Chondrocyte (in vitro differentiated cells): Measurements from ENCODE around the gene ADH1A. TPM values are rescaled to one million over a fixed set of nuclear protein-coding genes. Genes with fewer than 3 reads are reported as not detected.

Experiments used
- DNase-seq: peaks from one replicate; pipeline ENCODE4 v3.0.0; 2021; ENCODE audit warnings: mixed read lengths, low spot score
- H3K27ac Mint-ChIP-seq: one replicate; pipeline ENCODE4 v1.8.0; 2021; ENCODE audit warnings: mild to moderate bottlenecking, moderate library complexity, mixed read lengths; ENCODE audit not compliant: unreplicated experiment
- H3K27me3 Mint-ChIP-seq: 2 replicates; pipeline ENCODE4 v1.8.0; 2021; ENCODE audit warnings: low read depth, mixed read lengths
- H3K36me3 Mint-ChIP-seq: 2 replicates; pipeline ENCODE4 v1.8.0; 2021; ENCODE audit warnings: low read depth, mixed read lengths
- H3K4me1 Mint-ChIP-seq: 2 replicates; pipeline ENCODE4 v1.8.0; 2021; ENCODE audit warnings: low read depth, mild to moderate bottlenecking, mixed read lengths
- H3K4me3 Mint-ChIP-seq: one replicate; pipeline ENCODE4 v1.8.0; 2021; ENCODE audit warnings: mild to moderate bottlenecking, moderate library complexity, mixed read lengths; ENCODE audit not compliant: unreplicated experiment
- H3K9me3 Mint-ChIP-seq: 2 replicates; pipeline ENCODE4 v1.8.0; 2021; ENCODE audit warnings: low read depth, mixed read lengths
- total RNA-seq: library from RNA; stranded (reverse); gene quantifications from 3 replicates; pipeline ENCODE4 v1.2.1, GENCODE V29; 2021
- TF ChIP-seq, protein P1 (sequence below): fragments of 200-600 bp; sonication (generic); IDR thresholded peaks from 2 replicates; pipeline ENCODE4 v1.5.0; 2021; ENCODE audit warnings: antibody characterized with exemption, mild to moderate bottlenecking, moderate library complexity

ADH1A gene
- total RNA-seq, 1 donor from 2014 or later: not detected

DNA sequence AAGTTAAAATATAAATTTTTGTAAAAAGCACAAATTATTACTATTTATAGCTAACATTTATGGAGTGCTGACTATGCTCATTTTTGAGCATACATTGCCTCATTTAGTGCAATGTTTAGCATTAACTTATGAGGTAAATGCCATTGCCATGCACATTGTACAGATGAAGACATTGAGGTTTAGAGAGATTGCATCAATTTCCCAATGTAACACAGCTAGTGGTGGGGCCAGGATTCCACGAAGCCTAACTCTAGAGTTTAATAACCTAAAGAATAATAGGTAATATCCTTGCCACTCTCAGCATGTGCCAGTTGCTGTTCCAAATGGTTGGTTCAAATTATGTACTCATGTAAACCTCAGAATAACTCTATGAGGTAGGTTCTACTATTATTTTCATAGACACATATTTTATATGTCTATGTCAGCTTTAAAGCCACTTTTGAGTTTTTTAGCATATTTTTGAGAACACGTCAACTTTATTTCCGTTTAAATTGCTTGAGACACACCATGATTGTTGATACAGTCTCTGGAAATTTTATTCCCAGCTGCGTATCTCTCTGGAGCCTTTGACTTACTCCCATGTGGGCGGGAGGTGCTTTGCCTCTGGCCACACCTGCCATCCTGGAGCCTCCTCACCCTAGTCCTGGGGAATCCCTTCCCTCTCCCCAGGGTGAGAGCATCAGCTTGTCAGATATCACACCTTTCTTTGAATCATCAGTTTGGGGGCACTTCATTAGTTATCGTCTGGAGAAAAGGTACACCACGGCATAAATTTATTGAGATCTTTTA, 10.8 kb upstream of the ADH1A start:
- no peak overlapping the region for H3K4me3 Mint-ChIP-seq
- H3K27me3 Mint-ChIP-seq: no peaks in the 10 kb centered on the region
- H3K9me3 Mint-ChIP-seq: peaks cover 31% of the 10 kb centered on the region
- TF ChIP-seq, protein P1, sequence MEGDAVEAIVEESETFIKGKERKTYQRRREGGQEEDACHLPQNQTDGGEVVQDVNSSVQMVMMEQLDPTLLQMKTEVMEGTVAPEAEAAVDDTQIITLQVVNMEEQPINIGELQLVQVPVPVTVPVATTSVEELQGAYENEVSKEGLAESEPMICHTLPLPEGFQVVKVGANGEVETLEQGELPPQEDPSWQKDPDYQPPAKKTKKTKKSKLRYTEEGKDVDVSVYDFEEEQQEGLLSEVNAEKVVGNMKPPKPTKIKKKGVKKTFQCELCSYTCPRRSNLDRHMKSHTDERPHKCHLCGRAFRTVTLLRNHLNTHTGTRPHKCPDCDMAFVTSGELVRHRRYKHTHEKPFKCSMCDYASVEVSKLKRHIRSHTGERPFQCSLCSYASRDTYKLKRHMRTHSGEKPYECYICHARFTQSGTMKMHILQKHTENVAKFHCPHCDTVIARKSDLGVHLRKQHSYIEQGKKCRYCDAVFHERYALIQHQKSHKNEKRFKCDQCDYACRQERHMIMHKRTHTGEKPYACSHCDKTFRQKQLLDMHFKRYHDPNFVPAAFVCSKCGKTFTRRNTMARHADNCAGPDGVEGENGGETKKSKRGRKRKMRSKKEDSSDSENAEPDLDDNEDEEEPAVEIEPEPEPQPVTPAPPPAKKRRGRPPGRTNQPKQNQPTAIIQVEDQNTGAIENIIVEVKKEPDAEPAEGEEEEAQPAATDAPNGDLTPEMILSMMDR: no peak
- peaks cover 7% of the 10 kb centered on the region for H3K36me3 Mint-ChIP-seq
- no peak for DNase-seq
- peaks cover 25% of the 10 kb centered on the region for H3K4me1 Mint-ChIP-seq
- H3K27ac Mint-ChIP-seq: peak overlapping the region; percentile 93

DNA sequence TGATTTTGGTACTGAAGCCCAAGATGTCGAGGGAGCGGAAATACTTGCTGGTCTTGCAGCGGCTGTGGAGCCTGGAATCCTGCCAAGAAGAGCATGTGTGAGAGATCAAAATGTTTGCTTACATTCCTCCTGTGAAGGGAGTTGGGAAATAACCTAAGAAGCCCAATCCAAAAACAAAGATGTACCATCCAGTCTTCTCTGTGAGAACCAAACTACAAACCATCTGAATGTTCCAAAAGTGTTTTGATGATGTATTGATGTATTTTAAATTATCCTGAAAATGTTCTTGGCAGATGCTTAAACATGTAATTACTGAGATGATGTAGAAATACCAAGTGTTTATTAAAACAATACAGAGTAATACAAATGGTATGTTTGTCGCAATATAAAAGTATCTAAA, 10.1 kb upstream of the ADH1A start:
- no peak for DNase-seq
- Mint-ChIP-seq H3K27ac (peak overlapping the region; percentile 93), H3K4me3 (no peak overlapping the region), H3K36me3 (peaks cover 9% of the 10 kb centered on the region), H3K9me3 (peaks cover 38% of the 10 kb centered on the region), H3K27me3 (no peaks in the 10 kb centered on the region), H3K4me1 (peaks cover 25% of the 10 kb centered on the region)
- TF ChIP-seq, protein P1: no peak

DNA sequence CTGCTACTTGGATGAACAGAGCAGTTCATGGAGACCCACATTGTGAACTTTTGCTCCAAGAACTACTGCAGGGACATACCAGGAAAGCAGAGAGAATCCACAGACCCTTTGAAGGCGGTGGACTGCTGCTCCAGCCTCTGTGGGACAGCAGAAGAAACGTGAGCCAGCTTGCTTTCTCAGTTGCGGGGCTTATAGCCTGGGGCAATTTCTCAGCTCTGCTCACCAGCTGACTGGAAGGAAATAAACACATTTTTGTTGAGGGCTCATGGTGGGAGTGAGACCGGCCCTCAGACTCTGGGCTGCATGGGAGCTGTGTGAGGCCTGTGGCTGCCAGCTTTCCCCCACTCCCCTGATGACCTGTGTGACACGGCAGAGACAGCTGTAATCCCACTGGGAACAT, 2.6 kb upstream of the ADH1A start:
- no peak for DNase-seq
- peaks cover 18% of the 10 kb centered on the region for H3K36me3 Mint-ChIP-seq
- H3K27me3 Mint-ChIP-seq: no peaks in the 10 kb centered on the region
- TF ChIP-seq, protein P1: no peak
- H3K9me3 Mint-ChIP-seq: peaks cover 46% of the 10 kb centered on the region
- no peak overlapping the region for H3K4me3 Mint-ChIP-seq
- H3K4me1 Mint-ChIP-seq: no peaks in the 10 kb centered on the region
- no peak overlapping the region for H3K27ac Mint-ChIP-seq

DNA sequence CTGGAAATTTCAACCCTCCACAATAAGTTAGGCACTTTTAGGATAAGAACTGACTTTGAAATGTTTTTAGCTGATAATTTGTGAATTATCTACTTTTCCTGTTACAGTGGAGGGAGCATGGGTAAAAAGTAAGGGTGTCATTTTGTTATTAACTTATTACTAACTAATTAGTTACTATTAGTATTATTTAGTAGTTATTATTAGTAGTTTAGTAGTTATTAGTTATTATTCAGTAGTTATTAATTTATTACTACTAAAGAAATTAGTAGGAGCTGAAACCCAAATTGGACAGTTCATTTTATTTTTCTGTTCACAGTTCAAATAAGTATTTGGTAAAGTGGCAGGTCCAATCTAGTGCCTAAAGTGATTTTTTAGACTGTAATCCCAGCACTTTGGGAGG, 5.4 kb downstream of the ADH1A start:
- peaks cover 6% of the 10 kb centered on the region for H3K4me1 Mint-ChIP-seq
- no peak for DNase-seq
- TF ChIP-seq, protein P1: no peak

DNA sequence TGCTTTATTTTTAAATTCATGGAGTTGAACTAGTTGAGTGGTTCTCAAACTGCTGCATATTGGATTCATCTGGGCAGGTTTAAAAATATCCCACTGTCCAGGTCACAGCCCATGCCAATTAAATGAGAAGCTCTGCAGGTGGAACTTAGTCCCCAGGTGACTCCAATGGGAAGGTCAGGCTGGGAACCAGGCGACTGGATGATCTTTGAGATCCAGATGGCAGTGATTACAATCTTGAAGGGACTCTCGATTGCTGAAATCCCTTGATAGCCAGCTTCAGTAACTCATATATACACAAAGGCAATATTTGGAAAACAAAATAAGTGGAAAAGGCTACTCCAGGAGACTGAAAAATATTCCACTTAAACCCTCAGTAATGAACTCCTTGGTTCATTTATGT, 8.1 kb downstream of the ADH1A start:
- no peak for DNase-seq
- no peaks in the 10 kb centered on the region for H3K9me3 Mint-ChIP-seq
- no peaks in the 10 kb centered on the region for H3K36me3 Mint-ChIP-seq
- TF ChIP-seq, protein P1: no peak
- no peak overlapping the region for H3K27ac Mint-ChIP-seq
- no peak overlapping the region for H3K4me3 Mint-ChIP-seq
- peaks cover 6% of the 10 kb centered on the region for H3K4me1 Mint-ChIP-seq
- no peaks in the 10 kb centered on the region for H3K27me3 Mint-ChIP-seq

More for the DNA sequence above, 5.4 kb downstream of the ADH1A start:
- H3K4me3 Mint-ChIP-seq: no peak overlapping the region
- H3K9me3 Mint-ChIP-seq: no peaks in the 10 kb centered on the region
- no peaks in the 10 kb centered on the region for H3K36me3 Mint-ChIP-seq
- H3K27me3 Mint-ChIP-seq: no peaks in the 10 kb centered on the region
- H3K27ac Mint-ChIP-seq: no peak overlapping the region
